NCI-H2171 treated with DMSO at 0.1 percent for 48 hours (cell line): ENCODE measurements around the gene SLC25A13.

Experiments used
- DNase-seq: peaks from one replicate; lab custom pipeline; 2025; lab: John Stamatoyannopoulos, UW

SLC25A13 gene

DNA sequence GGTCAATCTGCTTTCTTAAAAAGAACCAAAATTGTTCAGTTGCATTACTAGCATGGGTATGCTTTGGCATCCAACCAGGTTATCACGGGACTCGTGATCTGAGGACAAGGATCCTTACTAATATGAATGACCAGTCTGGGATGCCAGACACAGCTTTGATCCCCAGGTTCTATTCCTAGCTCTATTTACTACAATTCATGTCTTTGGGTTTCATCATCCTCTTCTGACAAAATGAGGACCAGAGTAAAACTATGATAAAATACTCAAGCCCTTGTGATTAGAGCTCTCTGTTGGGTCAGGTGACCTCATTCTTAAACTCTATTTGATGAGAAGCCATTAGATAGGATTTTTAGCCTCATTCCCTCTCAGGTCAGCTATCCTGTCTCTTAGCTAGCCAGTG lies 119.8 kb downstream of the SLC25A13 start:
- no peak for DNase-seq

DNA sequence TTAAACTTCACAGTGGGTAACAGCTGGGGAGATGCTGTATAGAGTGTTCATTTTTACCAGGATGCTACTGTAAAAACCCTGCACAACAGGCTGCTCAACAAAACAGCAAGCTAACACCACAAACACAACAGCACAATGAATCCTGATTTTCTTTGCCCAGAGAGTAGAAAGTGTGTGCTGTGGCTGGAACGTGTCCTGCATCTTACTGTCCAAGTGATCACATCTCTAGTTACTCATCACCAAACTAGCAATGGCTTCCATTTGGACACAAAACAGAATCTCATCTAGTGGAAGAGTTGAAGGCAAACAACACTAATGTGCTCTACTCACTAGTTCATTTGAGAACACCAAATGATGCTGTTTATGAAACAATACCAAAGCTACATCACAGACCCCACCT lies 121.2 kb downstream of the SLC25A13 start:
- DNase-seq = no peak

DNA sequence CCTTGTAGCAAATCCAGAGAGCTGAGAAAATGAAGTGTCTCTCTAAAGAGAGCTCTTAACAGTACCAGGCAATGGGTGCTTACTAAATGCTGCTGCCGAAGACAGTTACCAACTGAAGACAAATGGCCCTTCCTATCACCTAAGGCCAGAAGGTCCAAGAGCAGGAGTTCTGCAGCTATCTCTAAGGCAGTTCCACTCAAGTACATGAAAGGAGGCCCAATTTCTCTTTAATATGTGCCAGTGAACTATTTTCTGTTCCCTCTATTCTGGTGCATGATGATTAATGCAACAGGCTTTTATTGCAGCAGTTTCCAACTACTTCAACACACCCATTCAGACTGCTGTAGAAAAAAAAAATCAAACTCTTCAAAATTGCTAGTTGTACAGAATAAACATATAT lies 122.5 kb downstream of the SLC25A13 start:
- no peak for DNase-seq

DNA sequence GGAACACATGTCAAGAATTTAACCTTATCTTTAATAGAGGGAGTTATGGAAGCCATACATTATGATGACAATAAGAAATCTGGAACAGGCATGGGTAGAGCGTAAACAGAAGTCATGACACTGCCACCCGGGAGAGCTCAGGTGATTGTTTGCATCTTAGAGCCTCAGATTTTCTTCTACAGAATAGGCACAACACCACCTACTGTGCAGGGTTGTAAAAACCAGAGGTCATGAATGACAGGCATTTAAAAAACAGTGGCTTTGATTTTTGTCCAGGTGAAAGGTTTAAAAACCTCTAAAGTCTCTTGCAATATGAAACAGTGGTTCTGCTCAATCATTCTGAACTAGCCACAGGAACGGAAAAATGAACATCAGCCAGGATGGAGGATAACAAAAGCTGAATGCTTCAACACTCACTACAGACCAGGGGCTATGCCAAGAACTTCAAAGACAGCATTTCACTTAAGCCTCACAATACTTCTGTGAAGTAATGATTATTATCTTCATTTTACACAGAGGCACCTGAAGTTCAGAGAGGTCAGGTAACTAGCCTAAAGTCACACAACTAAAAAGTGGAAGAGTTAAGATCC lies 123.8 kb downstream of the SLC25A13 start:
- DNase-seq = no peak

DNA sequence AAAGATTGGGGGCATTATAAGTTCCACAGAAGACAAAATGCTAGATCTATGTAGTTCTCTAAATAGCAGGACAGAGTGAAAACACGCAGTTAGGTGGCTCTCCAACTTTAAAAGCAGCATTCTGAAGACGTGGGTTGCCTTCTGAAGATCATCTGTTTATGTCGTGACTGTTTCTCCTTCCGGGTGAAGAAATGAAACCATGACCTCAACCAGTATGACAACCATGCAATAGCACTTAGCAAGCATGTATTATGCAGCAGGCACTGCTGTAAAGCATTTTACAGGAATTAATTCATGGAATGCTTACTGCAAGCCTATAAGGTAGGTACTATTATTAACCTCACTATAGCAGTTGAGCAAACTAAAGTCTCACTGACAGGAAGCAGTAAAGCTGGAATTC lies 125.2 kb downstream of the SLC25A13 start:
- DNase-seq = no peak

DNA sequence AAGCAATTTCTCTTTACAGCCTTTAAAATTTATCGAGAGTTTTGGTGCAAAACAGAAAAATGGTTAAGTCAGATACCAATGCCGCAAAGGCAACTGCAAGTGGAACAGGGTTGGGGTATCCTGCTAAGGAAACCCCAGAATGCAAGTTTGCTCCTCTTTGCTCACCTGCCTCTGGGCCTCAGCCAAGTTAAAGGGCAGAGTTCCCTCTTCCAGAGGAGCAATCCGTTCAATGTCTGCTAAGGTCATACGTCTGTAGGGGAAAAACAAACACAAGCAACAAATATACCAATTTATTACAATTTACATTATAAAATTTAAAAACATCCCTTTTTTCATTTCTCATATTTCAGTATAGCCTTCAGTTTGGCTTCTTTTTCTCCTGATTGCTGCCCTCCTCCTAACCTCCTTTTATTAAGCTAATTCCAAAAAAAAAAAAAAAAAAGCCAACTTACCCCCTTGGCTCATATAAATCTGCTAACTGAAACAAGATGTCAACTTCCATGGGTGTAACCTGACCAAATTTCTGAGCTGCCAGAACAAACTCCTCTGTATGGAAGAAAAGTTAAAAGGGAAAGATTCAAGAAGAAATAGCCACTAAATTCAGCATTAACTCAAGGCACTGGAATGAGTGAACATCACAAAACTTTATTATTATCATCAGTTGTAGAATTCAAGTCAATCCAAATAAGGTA lies 132.6 kb downstream of the SLC25A13 start:
- DNase-seq = no peak

DNA sequence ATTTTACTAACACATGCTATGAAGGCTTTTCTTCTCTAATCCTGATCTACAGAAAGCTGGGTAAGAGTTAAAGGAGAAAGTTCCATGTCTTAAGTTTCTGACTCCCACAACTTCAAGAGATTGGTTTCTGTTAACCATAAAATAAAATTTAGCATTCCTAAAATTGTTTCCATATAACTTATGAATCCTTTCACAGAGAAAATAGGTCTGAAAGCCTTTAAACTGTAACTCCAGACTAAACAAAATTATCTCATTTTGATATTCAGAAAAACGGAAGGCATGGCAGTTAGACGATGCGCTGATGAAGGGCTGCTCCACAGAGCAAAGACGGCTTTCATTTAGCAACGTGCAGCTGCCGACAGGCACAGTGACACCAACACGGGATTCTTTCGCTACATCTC lies 133.3 kb downstream of the SLC25A13 start:
- DNase-seq = no peak

DNA sequence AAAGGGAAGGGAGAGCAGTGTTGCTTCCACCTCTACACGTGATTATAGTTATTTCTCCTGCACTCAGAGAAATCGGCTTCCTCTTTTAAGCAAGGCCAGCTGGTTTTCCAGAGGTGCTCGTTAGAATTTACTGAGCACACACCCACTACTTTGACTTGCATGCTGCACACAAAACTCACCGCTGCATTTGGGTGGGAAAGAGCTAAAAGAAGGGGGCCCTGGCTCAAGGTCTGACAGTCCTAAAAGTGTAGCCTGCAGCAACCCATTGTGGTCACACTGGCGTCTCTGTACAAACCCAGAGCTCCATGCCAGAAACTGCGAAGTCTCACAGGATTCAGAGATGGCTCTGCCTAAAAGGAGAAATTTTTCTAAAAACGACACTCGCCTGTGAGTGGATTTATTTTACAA lies 133.7 kb downstream of the SLC25A13 start:
- no peak for DNase-seq

DNA sequence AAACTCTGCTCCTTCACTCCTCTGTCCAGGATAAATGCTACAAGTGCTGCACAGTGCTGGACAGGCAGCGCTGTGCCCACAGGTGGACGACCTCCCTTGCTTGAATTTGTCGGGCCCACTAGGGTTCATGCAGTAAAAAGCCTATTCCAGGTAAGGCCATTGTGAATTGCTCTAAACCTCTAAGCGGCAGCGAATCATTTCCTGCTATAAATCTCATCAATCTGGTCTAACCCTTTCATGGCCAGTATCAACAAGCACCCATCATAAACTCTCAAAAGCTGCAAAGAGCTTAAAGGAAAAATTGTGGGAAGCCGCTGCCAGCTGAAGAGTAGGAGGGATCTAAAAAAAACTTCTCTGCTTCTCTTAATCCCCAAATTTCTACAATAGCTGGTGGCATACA lies 134.2 kb downstream of the SLC25A13 start:
- no peak for DNase-seq

DNA sequence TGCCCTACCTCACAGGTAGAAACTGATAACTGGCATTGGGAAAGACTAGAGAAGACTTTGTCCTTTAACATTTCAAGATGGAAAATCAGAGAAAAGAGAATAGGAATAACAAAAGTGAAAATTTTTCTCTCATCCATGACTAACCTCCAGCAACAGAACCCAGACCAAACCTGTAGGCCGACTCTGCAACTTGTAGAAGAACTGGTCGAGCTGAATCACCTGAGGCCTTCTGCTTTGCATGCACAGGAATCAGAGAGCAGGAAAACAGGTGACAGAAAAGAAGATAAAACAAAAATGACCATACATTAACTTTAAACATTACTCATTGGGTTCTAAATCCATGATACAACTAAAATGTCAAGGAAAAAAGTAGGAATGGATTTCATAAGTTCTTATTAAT lies 137.1 kb downstream of the SLC25A13 start:
- no peak for DNase-seq

DNA sequence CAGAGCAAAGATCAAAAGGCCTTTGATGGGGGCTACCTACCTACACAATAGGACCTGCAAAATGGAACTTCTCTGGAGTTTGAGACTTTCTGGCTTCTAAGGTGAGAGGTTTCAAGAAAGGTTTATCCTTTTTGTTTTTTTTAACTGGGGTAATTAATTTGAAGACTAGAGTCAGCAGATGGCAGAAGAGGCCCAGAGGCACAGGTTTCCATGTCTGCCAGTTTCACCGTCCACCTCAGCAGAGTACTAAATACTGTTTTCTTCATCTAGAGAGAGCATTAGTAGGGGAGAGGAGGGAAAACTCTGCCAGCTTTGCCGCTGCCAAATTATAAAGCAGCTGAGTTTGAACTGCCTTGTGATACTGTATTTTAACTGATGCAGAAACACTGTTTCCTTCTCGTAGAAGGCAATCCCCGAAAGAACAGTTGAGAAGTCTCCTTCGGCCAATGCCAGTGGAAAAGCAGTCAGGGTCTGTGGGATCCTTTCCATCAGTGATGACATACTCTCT lies 138.7 kb downstream of the SLC25A13 start:
- peak; percentile 49 for DNase-seq

DNA sequence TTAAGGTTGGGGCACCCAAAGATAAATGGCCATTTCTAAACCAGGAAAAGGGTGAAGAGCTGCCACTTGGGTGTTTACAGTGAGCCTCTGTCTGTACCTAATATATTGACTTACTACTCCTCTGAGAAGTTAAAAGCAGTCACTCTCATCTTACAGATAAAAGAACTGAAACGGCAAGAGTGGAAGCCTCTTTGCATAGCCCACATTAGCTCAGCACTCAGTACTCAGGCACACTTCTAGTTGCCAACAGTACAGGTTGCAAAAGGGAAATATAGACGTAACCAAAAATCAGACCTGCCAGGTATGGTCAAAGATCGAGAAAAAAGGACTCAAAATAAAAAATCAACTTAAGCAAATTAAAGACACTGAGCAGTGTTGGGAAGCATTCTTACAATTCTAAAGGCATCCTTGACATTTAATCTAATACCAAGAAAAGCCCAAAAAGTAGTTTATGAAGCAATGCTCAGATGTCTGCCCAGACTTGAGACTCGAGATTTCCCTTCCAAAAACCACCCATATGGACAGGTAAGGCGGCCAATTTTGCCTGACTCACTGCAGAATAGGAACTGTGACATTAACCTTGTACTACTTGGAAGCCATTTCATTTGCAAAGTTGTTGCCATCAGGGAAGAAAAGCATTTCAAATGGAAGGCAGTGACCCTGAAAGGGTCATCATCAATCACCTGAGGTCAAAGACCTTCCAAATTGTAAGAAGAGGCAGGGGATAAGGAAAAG lies 139.3 kb downstream of the SLC25A13 start:
- no peak for DNase-seq

DNA sequence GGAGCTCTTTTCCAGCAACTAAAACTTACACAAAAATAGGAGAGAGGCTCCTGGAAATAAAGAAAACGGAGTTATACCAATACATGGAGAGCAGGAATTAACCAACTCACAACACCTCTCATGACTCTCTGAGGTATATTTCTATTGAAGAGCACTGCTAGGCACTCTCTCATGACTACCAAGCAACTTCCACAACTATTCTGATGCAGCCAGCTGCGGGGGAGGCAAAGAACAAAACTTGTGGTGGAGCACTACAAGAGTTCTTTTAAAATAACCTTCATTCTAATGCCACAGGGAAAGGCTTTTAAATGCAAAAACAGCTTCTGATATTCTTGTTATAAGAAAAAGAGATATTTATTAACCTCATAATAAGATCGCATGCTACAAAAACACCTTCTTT lies 140.7 kb downstream of the SLC25A13 start:
- no peak for DNase-seq

DNA sequence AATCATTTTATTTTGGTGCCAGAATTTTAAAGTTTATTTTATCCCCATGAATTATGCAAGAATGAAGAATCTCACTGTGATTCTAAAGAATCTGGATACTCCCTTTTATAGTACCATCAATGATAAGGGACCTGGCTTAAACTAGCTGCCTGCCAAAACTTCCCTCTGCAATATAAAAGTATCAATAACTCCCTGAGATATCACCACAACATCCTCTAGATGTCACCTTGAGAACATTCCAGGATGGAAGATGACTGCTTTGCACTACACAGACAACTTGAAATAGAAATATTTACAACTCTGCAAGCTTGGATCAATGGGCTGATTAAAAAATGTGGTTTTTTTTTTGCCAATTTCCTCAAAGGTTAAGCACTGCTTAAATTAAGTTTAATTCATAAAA lies 142.1 kb downstream of the SLC25A13 start:
- no peak for DNase-seq

DNA sequence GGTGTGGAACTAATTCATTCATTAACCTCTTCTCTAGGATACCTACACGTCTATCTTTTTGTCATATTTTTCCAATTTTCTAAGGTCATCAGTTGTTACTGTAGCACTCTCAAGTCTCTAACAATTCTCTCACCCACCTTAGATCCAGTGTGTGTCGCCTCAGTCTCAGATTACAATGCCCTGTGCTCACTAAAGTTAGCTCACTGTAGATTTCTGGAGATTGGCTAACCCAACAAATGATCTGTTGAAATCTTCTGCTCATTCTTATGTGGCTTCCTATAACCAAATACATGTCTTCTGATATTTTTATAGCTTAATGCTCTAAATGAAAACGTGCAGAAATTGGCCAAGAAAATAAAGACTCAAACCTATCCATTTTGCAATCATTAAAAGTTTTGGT lies 142.6 kb downstream of the SLC25A13 start:
- no peak for DNase-seq

DNA sequence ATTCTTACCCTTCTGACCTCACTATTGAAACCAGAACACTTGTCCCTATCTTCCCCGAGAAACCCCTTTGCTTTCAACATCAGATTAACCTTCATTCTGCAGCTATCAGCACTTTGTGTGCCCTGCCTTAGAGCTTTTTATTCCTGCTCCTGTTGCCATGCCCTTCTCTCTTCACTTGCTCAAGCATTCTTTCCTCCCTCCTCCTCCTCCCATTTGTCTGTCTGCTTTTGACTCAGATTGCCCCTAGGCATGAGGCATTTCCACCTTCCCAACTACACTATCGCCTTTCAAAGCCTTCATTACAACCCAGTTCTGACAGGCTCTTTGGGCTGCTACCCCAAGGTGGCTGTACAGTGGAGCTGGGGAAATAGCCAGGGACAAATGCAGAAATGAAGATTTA lies 143.3 kb downstream of the SLC25A13 start:
- no peak for DNase-seq

DNA sequence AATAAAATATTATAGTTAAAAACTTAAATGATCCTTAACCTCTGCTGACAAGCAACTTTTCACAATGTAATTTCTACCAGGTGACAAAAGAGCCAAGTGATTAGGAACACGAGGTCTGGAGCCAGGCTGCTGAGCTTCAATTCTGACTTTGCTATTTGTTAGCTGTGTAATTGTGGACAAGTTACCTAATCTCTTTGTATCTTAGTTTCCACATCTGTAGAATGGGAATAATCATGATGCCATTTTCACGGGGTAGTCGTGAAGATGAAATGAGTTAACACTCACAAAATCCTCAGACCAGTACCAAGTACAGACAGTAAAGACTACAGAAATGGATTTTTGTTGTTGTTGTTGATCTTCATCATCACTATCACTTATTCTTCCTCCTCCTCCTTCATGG lies 144.5 kb downstream of the SLC25A13 start:
- DNase-seq = no peak

DNA sequence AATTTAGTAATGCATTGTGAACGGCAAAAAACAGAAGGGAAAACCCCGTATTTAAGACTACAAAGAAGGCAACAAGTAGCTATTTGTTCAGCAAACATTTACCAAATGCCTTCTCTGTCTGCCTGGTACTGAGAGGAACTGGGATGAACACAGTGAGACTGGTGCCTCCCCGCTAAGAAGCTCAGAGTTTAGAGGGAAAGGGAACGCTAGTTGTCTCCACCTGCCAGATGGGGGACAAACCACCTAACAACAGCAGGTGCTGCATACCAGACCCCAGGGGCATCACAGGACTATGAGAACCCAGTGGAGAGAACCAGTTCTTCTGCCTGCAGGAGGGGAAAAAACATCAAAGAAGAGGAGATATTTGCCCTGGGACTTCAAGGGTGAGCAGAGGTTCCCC lies 147.1 kb downstream of the SLC25A13 start:
- peak; percentile 23 for DNase-seq

DNA sequence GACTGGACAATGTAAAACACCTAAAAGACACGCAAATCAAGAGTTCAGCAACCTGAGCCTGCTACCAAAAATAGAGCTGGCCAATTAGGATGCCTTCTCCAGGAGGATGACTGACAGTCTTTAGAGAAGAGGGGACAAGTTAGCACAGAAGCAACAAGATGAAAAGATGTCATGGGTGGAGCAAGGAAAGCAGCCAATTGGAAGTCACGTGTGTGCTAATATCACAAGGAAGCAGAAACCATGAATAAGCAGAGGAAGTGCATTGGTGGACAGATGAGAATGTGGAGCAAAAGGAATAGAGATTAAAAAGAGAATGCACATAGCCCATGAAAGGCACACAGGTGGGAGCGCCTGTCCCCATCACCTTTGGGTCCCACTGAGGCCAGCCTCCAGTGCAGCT lies 148.1 kb downstream of the SLC25A13 start:
- no peak for DNase-seq

DNA sequence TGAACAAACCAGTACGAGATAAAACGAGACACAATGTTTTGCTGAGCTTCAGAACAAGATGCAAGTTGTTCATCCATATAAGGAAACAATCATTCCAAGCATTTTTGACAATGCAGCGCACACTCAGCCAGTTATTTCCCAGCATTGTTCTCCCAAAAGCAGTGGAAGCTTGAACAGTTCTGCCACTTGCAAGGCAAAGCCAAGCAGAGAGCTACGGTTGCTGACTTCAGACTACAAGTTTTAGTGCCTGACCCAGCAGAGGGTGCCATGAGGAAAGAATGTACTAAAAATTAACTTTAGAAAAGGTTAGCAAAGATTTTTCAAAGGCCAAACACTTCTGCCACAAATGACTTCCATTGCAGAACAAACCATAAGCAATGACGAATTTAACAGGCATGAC lies 152.5 kb downstream of the SLC25A13 start:
- no peak for DNase-seq

DNA sequence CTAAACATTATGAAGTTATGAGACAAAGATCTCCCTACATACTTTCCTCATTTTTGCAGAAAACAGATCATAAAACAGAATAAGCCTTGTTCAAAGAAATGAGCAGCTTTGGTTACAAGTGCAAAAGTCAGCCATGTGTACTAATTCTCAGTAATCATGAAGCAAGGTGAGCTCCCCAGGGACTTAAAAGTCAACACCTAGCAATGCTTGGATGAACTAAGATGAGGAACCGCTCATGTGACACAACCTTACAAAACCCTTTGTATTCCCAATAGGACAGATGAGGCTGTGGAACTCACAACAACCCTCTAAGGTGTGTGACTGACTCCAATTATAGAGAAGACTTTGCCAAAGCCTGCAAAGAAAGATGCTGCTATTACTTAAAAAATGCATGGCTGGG lies 154.5 kb downstream of the SLC25A13 start:
- peak; percentile 96 for DNase-seq

DNA sequence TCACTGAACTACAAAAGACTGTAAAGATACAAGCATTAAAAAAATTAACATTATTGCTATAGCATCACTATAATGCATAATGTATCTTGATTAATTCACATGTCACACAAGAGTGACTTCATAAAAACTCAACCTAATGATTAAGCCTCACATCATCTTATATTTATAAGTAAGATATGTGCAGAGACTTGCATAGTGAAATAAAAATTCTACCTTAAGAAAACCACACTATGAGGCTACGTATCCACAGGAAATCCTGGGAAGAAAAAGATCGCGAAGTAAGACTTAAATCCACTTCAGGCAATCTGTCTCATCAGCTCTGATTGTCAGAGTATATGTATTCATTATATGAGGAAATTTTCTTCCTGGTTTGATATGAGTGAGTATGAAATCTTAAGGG lies 160.0 kb downstream of the SLC25A13 start:
- no peak for DNase-seq

DNA sequence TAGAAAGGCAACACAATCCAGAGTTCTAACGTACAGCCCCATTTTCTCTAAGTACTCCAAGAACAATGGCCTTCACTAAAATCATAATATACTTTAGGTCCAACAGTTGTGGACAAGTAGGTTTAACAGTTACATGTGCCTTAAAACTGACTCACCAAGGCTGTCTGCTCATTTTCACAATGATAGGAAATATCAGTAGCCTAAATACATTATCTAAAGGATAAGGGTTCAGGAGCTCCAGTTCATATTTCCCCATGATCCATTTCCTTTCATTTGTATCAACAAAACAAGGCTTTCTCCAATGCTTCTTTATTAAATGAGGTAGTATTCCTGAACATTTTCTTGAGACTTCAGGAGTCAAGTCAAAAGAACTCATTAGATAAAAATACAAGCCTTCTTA lies 164.0 kb downstream of the SLC25A13 start:
- DNase-seq = no peak
